Measurements from ENCODE around the gene C16orf87.
"Not testable (repeated sequence)": the region's sequence is repeated elsewhere in the genome, so short reads cannot be mapped to it uniquely, and the experiment has no call there.

Gene C16orf87

GRCh38 chr16:46830902-46831647, at the start of gene C16orf87:
TSS of gene C16orf87 (minus strand) at chr16:46831180. CDS start at chr16:46831149, 31 bp downstream.
- peak; percentile 96 for DNase-seq

GRCh38 chr16:46875243-46875642, 44.3 kb upstream of the C16orf87 start:
- no peak for DNase-seq

GRCh38 chr16:46873201-46873600, 42.2 kb upstream of the C16orf87 start:
- DNase-seq: no peak

- DNase-seq: no peak
Measured at GRCh38 chr16:46871597-46871996, 40.6 kb upstream of the C16orf87 start.

- DNase-seq: not testable (repeated sequence)
Measured at GRCh38 chr16:46868891-46869290, 37.9 kb upstream of the C16orf87 start.

- not testable (repeated sequence) for DNase-seq
Measured at GRCh38 chr16:46867486-46867885, 36.5 kb upstream of the C16orf87 start.

- no peak for DNase-seq
Measured at GRCh38 chr16:46866286-46866685, 35.3 kb upstream of the C16orf87 start.

GRCh38 chr16:46862555-46863447, 31.8 kb upstream of the C16orf87 start:
- no peak for DNase-seq

GRCh38 chr16:46859719-46860152, 28.8 kb upstream of the C16orf87 start:
- no peak for DNase-seq

GRCh38 chr16:46858151-46858550, 27.2 kb upstream of the C16orf87 start:
- no peak for DNase-seq

- peak; percentile 64 for DNase-seq
Measured at GRCh38 chr16:46857368-46857945, 26.5 kb upstream of the C16orf87 start.

- no peak for DNase-seq
Measured at GRCh38 chr16:46855389-46855788, 24.4 kb upstream of the C16orf87 start.

- DNase-seq: no peak
Measured at GRCh38 chr16:46854846-46855245, 23.9 kb upstream of the C16orf87 start.

- DNase-seq: peak; percentile 92
Measured at GRCh38 chr16:46853713-46854443, 22.9 kb upstream of the C16orf87 start.

- no peak for DNase-seq
Measured at GRCh38 chr16:46852130-46852529, 21.1 kb upstream of the C16orf87 start.

GRCh38 chr16:46850619-46851555, 19.9 kb upstream of the C16orf87 start:
- DNase-seq: no peak

GRCh38 chr16:46848768-46849764, 18.1 kb upstream of the C16orf87 start:
- no peak for DNase-seq

- no peak for DNase-seq
Measured at GRCh38 chr16:46845952-46846351, 15.0 kb upstream of the C16orf87 start.

- no peak for DNase-seq
Measured at GRCh38 chr16:46844771-46845170, 13.8 kb upstream of the C16orf87 start.

Data from eye (tissue), 1 donor.